Spinal cord (tissue), 10 donors: ENCODE measurements around the gene ATXN1. TPM values are rescaled to one million over a fixed set of nuclear protein-coding genes. Genes with fewer than 3 reads are reported as not detected.
"Not testable (repeated sequence)": the region's sequence is repeated elsewhere in the genome, so short reads cannot be mapped to it uniquely, and the experiment has no call there.

ENCODE experiments used
- DNase-seq, 6 donors: peaks; one replicate each; pipeline versions ENCODE4 v3.0.0 to v3.0.0-alpha.2; 2013 to 2015; ENCODE audit warnings: low spot score in 6 of 6, low read depth in 4 of 6
- H3K27ac ChIP-seq: one replicate; pipeline ENCODE4 v1.5.1; 2013; ENCODE audit warnings: low read depth, low read length, control low read depth
- H3K27me3 ChIP-seq: one replicate; pipeline ENCODE4 v1.6.1; 2013; ENCODE audit warnings: low read length; ENCODE audit not compliant: control insufficient read depth, insufficient read depth
- H3K36me3 ChIP-seq: one replicate; pipeline ENCODE4 v1.6.1; 2013; ENCODE audit warnings: low read length; ENCODE audit not compliant: control insufficient read depth, insufficient read depth
- H3K4me1 ChIP-seq: one replicate; pipeline ENCODE4 v1.6.1; 2013; ENCODE audit warnings: low read length; ENCODE audit not compliant: control insufficient read depth, insufficient read depth
- H3K4me3 ChIP-seq: one replicate; pipeline ENCODE4 v1.5.1; 2013; ENCODE audit warnings: low read depth, low read length, control low read depth
- H3K9me3 ChIP-seq: one replicate; pipeline ENCODE4 v1.6.1; 2013; ENCODE audit warnings: low read length; ENCODE audit not compliant: control insufficient read depth, insufficient read depth
- WGBS: methylation state at CpG from one replicate; pipeline ENCODE4 v1.1.5; 2013; ENCODE audit warnings: missing lambda C conversion rate; ENCODE audit not compliant: insufficient coverage; 5-methylcytosine and 5-hydroxymethylcytosine counted together
- polyA plus RNA-seq, 2 donors: library from polyadenylated mRNA; unstranded; fragments of 120-200 nt; gene quantifications; one replicate each; pipeline ENCODE4 v1.2.1, GENCODE V29; 2013; ENCODE audit not compliant: insufficient read length in 2 of 2
- total RNA-seq, 2 donors: library from RNA; depleted of rRNA in 1 of 2; stranded (reverse); fragments of 120-200 nt in 1 of 2; fragments of >200 nt in 1 of 2; gene quantifications; one replicate each; pipeline versions ENCODE4 v1.2.3 to v1.2.4, GENCODE V29; 2013 to 2014
- donor health status: healthy.

The ATXN1 gene
- total and polyA plus RNA-seq, 4 donors: 20.2 to 50.1 (median 31.7) TPM

- H3K27ac ChIP-seq, DNase-seq, H3K36me3 ChIP-seq, H3K27me3 ChIP-seq, H3K4me3 ChIP-seq, H3K9me3 ChIP-seq: not testable (repeated sequence)
- 73% methylated on average over 5 of the region's 9 CpGs for WGBS
- H3K4me1 ChIP-seq: peaks cover 13% of the 10 kb centered on the region
Observed at GRCh38 chr6:16260602-16261001, 500.7 kb downstream of the ATXN1 start.

GRCh38 chr6:16259604-16260003 lies 501.7 kb downstream of the ATXN1 start:
- H3K36me3 ChIP-seq, H3K27ac ChIP-seq, H3K4me3 ChIP-seq, DNase-seq, H3K27me3 ChIP-seq, H3K9me3 ChIP-seq: not testable (repeated sequence)
- peaks cover 13% of the 10 kb centered on the region for H3K4me1 ChIP-seq
- WGBS: no CpG with 5 or more reads among the region's 3 CpGs

DNA sequence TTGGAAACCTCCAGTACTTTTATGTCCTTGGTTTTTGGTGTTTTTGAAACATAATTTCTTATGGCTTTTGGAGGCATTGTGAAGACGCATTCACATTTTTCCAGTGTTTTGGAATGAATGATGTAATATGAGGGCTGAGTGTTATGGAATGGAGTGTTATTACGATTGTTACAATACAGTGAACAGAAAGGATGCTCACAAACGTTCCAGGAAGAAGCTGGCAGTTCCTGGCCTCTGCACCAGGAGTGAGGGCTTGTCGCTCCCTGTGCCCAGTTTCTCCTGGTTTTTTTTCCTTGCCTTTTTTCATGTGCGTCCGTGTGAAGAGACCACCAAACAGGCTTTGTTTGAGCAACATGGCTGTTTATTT lies 502.6 kb downstream of the ATXN1 start:
- Histone ChIP-seq H3K27me3 (no peaks in the 10 kb centered on the region), H3K27ac (peak overlapping the region; percentile 77), H3K4me1 (peaks cover 13% of the 10 kb centered on the region), H3K4me3 (no peak overlapping the region), H3K9me3 (no peaks in the 10 kb centered on the region), H3K36me3 (no peaks in the 10 kb centered on the region)
- 43% methylated on average over 4 of the region's 6 CpGs for WGBS
- no peak for DNase-seq

DNA sequence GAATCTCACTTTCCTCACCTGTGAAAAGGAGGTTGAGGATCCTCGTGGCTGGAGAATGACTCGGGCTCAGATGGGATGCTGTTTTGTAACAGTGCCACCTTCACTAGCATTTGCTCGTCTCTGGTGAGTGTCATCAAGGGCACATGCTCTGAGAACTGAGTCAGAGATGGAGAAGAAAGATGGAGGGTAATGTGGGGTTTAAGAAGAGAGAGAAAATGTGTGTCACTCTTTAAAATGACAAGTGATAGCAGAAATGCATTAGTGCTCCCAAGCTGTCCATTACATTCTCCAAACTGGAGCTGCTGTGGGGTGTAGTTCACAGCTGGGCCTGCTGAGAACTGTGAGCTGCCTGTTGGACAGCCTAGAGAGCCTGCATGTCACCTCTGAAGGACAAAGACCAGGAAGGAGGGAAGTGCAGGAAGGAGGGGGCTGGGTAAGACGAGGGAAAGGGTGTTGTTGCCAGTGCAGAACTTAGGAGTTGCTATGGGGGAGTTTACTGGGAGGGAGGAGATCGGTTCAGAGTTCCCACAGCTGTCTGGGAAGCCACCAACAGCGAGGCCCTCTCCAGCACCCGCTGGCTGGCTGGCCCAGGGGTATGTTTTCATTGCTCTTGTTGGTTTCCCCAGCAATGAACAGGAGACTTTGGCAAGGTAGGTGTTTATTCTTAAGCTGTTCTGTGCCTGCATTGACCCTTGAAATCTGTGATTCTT lies 503.1 kb downstream of the ATXN1 start:
- no peaks in the 10 kb centered on the region for H3K36me3 ChIP-seq
- peak overlapping the region; percentile 77 for H3K27ac ChIP-seq
- H3K4me1 ChIP-seq: peaks cover 13% of the 10 kb centered on the region
- WGBS: 48% methylated on average over 7 of the region's 7 CpGs
- H3K27me3 ChIP-seq: peaks cover 2% of the 10 kb centered on the region
- H3K9me3 ChIP-seq: no peaks in the 10 kb centered on the region
- H3K4me3 ChIP-seq: no peak overlapping the region
- peak in 3 of 6 donors; percentile 42 to 82 (median 45) for DNase-seq

- Histone ChIP-seq H3K36me3 (no peaks in the 10 kb centered on the region), H3K9me3 (no peaks in the 10 kb centered on the region), H3K27ac (no peak overlapping the region), H3K4me1 (peaks cover 13% of the 10 kb centered on the region), H3K27me3 (peaks cover 2% of the 10 kb centered on the region), H3K4me3 (no peak overlapping the region)
- WGBS: 84% methylated on average over 2 of the region's 2 CpGs
- DNase-seq: no peak
Observed at GRCh38 chr6:16256781-16257180, 504.5 kb downstream of the ATXN1 start.

DNA sequence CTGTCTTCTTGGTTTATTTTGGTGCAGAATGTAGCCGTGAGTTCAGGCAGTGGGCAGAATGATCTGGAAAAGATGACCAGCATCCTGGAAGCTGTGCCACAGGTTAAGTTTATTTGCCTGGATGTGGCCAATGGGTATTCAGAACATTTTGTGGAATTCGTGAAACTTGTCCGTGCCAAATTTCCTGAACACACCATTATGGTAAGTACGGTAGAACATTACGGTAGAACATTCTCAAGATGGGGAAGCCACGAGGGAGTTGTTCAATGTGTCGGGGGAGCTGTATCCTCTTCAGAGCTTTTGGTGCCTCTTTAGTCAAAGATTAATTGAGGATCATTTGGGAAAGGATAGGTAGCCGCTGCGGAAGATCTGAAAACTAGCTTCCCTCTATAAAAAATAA lies 506.7 kb downstream of the ATXN1 start:
- no peak for DNase-seq
- Histone ChIP-seq H3K4me3 (no peak overlapping the region), H3K27me3 (peaks cover 2% of the 10 kb centered on the region), H3K27ac (no peak overlapping the region), H3K9me3 (no peaks in the 10 kb centered on the region), H3K36me3 (no peaks in the 10 kb centered on the region), H3K4me1 (peaks cover 22% of the 10 kb centered on the region)
- WGBS: 97% methylated on average over 3 of the region's 9 CpGs

DNA sequence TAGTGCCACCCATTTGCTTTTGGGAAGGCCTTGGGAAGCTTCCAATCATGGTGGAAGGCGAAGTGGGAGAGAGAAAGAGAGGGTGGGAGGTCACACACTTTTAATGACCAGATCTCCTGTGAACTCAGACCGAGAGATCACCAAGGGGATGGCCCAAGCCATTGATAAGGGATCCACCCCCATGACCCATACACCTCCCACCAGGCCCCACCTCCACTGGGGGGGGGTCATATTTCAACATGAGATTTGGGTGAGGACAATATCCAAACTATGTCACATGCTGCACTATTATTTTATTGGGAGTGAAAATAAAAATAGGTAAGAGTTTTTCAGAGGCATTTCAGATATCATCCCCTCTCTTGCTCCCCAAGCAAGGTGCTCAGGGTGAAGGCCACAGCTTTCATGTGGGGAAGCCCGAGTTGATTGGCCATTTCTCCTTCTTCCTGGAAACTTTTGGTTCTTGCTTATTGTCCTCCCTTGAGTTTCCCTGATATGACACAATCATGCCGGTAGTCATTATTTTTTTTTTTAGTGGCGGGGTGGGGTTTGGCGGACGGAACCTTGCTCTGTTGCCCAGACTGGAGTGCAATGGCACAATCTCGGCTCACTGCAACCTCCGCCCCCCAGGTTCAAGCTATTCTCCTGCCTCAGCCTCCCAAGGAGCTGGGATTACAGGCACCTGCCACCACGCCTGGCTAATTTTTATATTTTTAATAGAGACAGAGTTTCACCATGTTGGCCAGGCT lies 507.7 kb downstream of the ATXN1 start:
- Histone ChIP-seq H3K36me3 (no peaks in the 10 kb centered on the region), H3K27ac (no peak overlapping the region)
- 96% methylated on average over 5 of the region's 10 CpGs for WGBS

DNA sequence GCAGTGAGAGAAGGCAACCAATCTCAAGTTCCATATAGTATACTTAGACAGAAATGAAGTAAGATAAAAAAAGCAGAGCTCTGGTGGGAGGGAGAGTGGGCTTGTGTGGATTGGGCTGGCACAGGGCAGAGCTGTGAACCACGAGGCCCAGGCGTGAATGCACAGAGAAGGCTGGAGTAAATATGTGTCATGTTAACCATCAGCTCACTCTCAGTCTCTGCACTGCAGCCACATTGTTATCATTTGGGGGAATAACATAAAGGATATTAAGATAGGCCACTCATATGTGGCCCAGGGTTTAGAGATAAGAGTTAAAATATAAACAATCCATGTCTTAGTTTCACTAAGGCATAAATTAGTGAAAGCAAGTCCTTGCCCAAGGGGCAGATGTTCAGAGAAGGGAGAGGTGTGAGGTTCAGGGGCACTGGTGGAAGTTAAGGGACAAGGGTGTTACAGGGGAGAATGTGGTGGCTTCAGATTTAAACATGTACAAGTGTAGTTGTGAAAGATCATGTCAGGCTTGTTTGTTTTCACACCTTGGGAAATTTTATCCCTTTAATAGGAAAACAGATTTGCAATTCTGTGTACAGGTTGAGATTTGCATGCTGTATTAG lies 508.5 kb downstream of the ATXN1 start:
- peaks cover 2% of the 10 kb centered on the region for H3K27me3 ChIP-seq
- 69% methylated on average over 2 of the region's 2 CpGs for WGBS
- H3K36me3 ChIP-seq: no peaks in the 10 kb centered on the region
- no peaks in the 10 kb centered on the region for H3K9me3 ChIP-seq
- DNase-seq: no peak
- peaks cover 11% of the 10 kb centered on the region for H3K4me1 ChIP-seq
- no peak overlapping the region for H3K4me3 ChIP-seq
- no peak overlapping the region for H3K27ac ChIP-seq

More for the DNA sequence above, 507.7 kb downstream of the ATXN1 start:
- no peak overlapping the region for H3K4me3 ChIP-seq
- no peaks in the 10 kb centered on the region for H3K9me3 ChIP-seq
- H3K27me3 ChIP-seq: peaks cover 2% of the 10 kb centered on the region
- peaks cover 18% of the 10 kb centered on the region for H3K4me1 ChIP-seq
- no peak for DNase-seq

GRCh38 chr6:16251706-16252105 lies 509.6 kb downstream of the ATXN1 start:
- no peak for DNase-seq
- H3K9me3 ChIP-seq: no peaks in the 10 kb centered on the region
- no peaks in the 10 kb centered on the region for H3K36me3 ChIP-seq
- peaks cover 9% of the 10 kb centered on the region for H3K4me1 ChIP-seq
- no peak overlapping the region for H3K4me3 ChIP-seq
- WGBS: 92% methylated on average over 2 of the region's 2 CpGs
- peaks cover 2% of the 10 kb centered on the region for H3K27me3 ChIP-seq
- H3K27ac ChIP-seq: no peak overlapping the region
